Heart right ventricle (tissue), 16 donors: ENCODE measurements around the gene WWOX. TPM values are rescaled to one million over a fixed set of nuclear protein-coding genes. Genes with fewer than 3 reads are reported as not detected.

ENCODE experiments used
- ATAC-seq, 8 donors: fragments of 200-7000 bp; cut with Tn5 transposase; one replicate each; pipeline ENCODE4 v1.9.1; 2020; ENCODE audit warnings: mild to moderate bottlenecking in 8 of 8, moderate library complexity in 8 of 8, moderate number of reproducible peaks in 1 of 8
- DNase-seq, 2 donors: peaks; one replicate each; pipeline ENCODE4 v3.0.0-alpha.2; 2020
- H3K27ac ChIP-seq, 10 donors: fragments of 200-600 bp; sonication (generic) in 2 of 10; one replicate each; pipeline versions ENCODE4 v1.5.0 to v1.8.0; 2020 to 2022; ENCODE audit warnings: mild to moderate bottlenecking in 3 of 10
- H3K27me3 ChIP-seq, 7 donors: fragments of 200-600 bp; one replicate each; pipeline ENCODE4 v1.8.0; 2021 to 2022; ENCODE audit warnings: mild to moderate bottlenecking in 2 of 7
- H3K36me3 ChIP-seq, 9 donors: fragments of 200-600 bp; sonication (generic) in 1 of 9; one replicate each; pipeline versions ENCODE4 v1.5.0 to v1.8.0; 2020 to 2022; ENCODE audit warnings: mild to moderate bottlenecking in 2 of 9
- H3K4me1 ChIP-seq, 9 donors: fragments of 200-600 bp; sonication (generic) in 1 of 9; one replicate each; pipeline versions ENCODE4 v1.5.0 to v1.8.0; 2020 to 2022; ENCODE audit warnings: mild to moderate bottlenecking in 4 of 9
- H3K4me3 ChIP-seq, 10 donors: fragments of 200-600 bp; sonication (generic) in 2 of 10; one replicate each; pipeline versions ENCODE4 v1.5.0 to v1.8.0; 2020 to 2022; ENCODE audit warnings: mild to moderate bottlenecking in 7 of 10, moderate library complexity in 2 of 10
- H3K9me3 ChIP-seq, 11 donors: fragments of 200-600 bp in 10 of 11; sonication (generic) in 2 of 11; one replicate each; pipeline versions ENCODE4 v1.5.0 to v1.8.0; 2013 to 2022; ENCODE audit warnings: mild to moderate bottlenecking in 2 of 11, control low read depth in 1 of 11, moderate library complexity in 1 of 11
- CTCF ChIP-seq, 9 donors: fragments of 200-600 bp; sonication (generic) in 2 of 9; IDR thresholded peaks; one replicate each; pipeline versions ENCODE4 v1.5.0 to v1.8.0; 2021 to 2022; ENCODE audit warnings: antibody characterized with exemption in 9 of 9, mild to moderate bottlenecking in 5 of 9, moderate library complexity in 1 of 9
- WGBS, 2 donors: extraction: QIAGEN DNeasy Blood & Tissue Kit; methylation state at CpG; one replicate each; pipeline ENCODE4 v1.1.7; 2013; ENCODE audit warnings: inconsistent platforms in 1 of 2; 5-methylcytosine and 5-hydroxymethylcytosine counted together
- intact Hi-C, 10 donors: fragments of 100-400 bp; cut with DNase I; formaldehyde crosslinking; loops; one replicate each; pipeline versions ENCODE4 v1.11.1 to v1.14.2; 2022
- polyA plus RNA-seq, 2 donors: library from polyadenylated mRNA; stranded (reverse); fragments of 200-250 nt; gene quantifications; one replicate each; pipeline ENCODE4 v1.2.3, GENCODE V29; 2013
- total RNA-seq, 10 donors: library from RNA; stranded (reverse); fragmentation: NEBNext Ultra II Directional in 3 of 10; extraction: Animal tissue kit (Norgen Biotek cat#: 25700) in 3 of 10; gene quantifications; one replicate each; pipeline versions ENCODE4 v1.2.1 to v1.2.4, GENCODE V29; 2021 to 2023
- donor health status: Arrhythmogenic right ventricular cardiomyopathy.
- donor health status: ischemic (EF 13 %, LVEDD 7.1; RV severe dilation, severe dysfunction).
- donor health status: healthy with polysubstance abuse.
- donor health status: DM: no; HTN: yes; CAD: no.
- donor health status: DM: no; HTN: no; CAD: no.
- donor health status: ischemic (EF 25% LVEDD 6.9; RV normal size, moderate dysfunction).
- donor health status: ischemic (EF 25% LVEDD 5.7; RV mildly dilated, moderate dysfunction).
- donor health status: healthy.
- donor health status: DM: yes; HTN: yes; CAD: no.
- donor health status: Ischemic cardiomyopathy.
- donor health status: ischemic (EF 35%, LVEDD 5.7; RV mildly dilated, moderate dysfunction).
- donor health status: nonischemic (EF 11% LVEDD 7.7; RV severe dilation, severe dysfunction).
- donor health status: DM: yes; HTN: yes; CAD: no.
- donor health status: PGD.
- donor health status: ischemic (EF 29% LVEDD 5.4; RV normal size, mild dysfunction).
- donor health status: nonischemic (EF 23%, LVEDD 6.1; RV moderate dilation, normal function).

Gene WWOX
- total and polyA plus RNA-seq, 12 donors, result 4.9 to 15.0 (median 9.9) TPM

- no peaks in the 10 kb centered on the region for H3K27me3 ChIP-seq
- no peak overlapping the region for H3K4me3 ChIP-seq
- ATAC-seq (no peak), DNase-seq (no peak)
- H3K9me3 ChIP-seq, result no peaks in the 10 kb centered on the region
- no peaks in the 10 kb centered on the region for H3K36me3 ChIP-seq
- no peak for TF ChIP-seq CTCF (IDR thresholded peaks at IDR 0.05)
- WGBS, 2 donors, result 93 to 96% methylated on average over 3 of the region's 3 CpGs
- no peak overlapping the region for H3K27ac ChIP-seq
- intact Hi-C loops, result no loop called here
- peaks cover 0 to 8% (median 0%) of the 10 kb centered on the region in 9 donors for H3K4me1 ChIP-seq
Observed at GRCh38 chr16:78890373-78890895, 791.0 kb downstream of the WWOX start.

- no peak for TF ChIP-seq CTCF (IDR thresholded peaks at IDR 0.05)
- no peaks in the 10 kb centered on the region for H3K9me3 ChIP-seq
- H3K27me3 ChIP-seq, result no peaks in the 10 kb centered on the region
- H3K4me3 ChIP-seq, result no peak overlapping the region
- H3K36me3 ChIP-seq, result no peaks in the 10 kb centered on the region
- WGBS, 2 donors, result 94 to 97% methylated on average over 5 of the region's 5 CpGs
- intact Hi-C loops, result no loop called here
- H3K27ac ChIP-seq, result peak overlapping the region in 1 of 10 donors; percentile 57
- DNase-seq, result no peak
- peaks cover 0 to 8% (median 0%) of the 10 kb centered on the region in 9 donors for H3K4me1 ChIP-seq
- peak in 3 of 8 donors; percentile 42 to 47 (median 46) for ATAC-seq
Observed at GRCh38 chr16:78892951-78893733, 793.7 kb downstream of the WWOX start.

- TF ChIP-seq CTCF (IDR thresholded peaks at IDR 0.05), result no peak
- Histone ChIP-seq H3K27ac (peak overlapping the region in 1 of 10 donors; percentile 41), H3K36me3 (no peaks in the 10 kb centered on the region), H3K4me3 (no peak overlapping the region), H3K4me1 (peaks cover 0 to 8% (median 0%) of the 10 kb centered on the region in 9 donors), H3K9me3 (no peaks in the 10 kb centered on the region), H3K27me3 (no peaks in the 10 kb centered on the region)
- intact Hi-C loops, result no loop called here
- WGBS, 2 donors, result 92 to 95% methylated on average over 10 of the region's 10 CpGs
- DNase-seq (no peak), ATAC-seq (no peak)
Observed at GRCh38 chr16:78894886-78895285, 795.4 kb downstream of the WWOX start.

GRCh38 chr16:78895681-78896080, 796.2 kb downstream of the WWOX start:
- Histone ChIP-seq H3K4me3 (no peak overlapping the region), H3K36me3 (no peaks in the 10 kb centered on the region), H3K27me3 (no peaks in the 10 kb centered on the region), H3K27ac (peak overlapping the region in 1 of 10 donors; percentile 41), H3K4me1 (peaks cover 0 to 8% (median 0%) of the 10 kb centered on the region in 9 donors), H3K9me3 (no peaks in the 10 kb centered on the region)
- no peak for TF ChIP-seq CTCF (IDR thresholded peaks at IDR 0.05)
- DNase-seq (no peak), ATAC-seq (no peak)
- 79 to 84% methylated on average over 5 of the region's 5 CpGs for WGBS, 2 donors
- intact Hi-C loops, result no loop called here
